ENCODE data around the gene PTPRB.

PTPRB gene

DNA sequence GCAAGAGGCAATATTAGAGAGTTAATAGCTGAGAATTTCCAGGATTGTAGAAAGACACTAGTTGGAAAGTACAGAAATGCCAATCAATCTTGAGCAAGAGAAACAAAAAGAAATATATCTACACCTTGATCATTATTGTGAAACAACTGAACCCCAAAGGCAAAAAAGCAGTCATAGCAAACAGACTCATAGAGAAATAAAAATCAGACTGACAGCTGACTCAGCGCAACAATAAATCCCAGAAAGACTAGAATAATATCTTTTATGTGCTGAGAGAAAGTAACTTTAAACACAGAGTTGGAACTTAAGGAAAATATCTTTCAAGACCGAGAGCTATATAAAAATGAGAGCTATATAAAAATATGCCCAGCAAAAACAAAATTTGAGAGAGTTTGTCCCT is 52.9 kb downstream of the PTPRB start:
- Histone ChIP-seq H2AFZ (ENCODE audit: low read length) (no peak overlapping the region), H3K4me1 (ENCODE audit: insufficient read depth, low read length, severe bottlenecking) (no peaks in the 10 kb centered on the region), H3K36me3 (ENCODE audit: insufficient read depth, low read length) (no peaks in the 10 kb centered on the region; the same call in 1 of the 2 replicates), H3K27me3 (ENCODE audit: insufficient read depth, low read length) (no peaks in the 10 kb centered on the region), H3K4me3 (ENCODE audit: low read depth, low read length, poor library complexity, severe bottlenecking) (no peak overlapping the region), H3K9me2 (ENCODE audit: low read depth, low read length) (no peaks in the 10 kb centered on the region), H3K79me2 (ENCODE audit: insufficient read depth, low read length) (no peaks in the 10 kb centered on the region), H3K4me2 (ENCODE audit: low read length) (no peak overlapping the region), H3F3A (ENCODE audit: insufficient read depth, low read length) (no peaks in the 10 kb centered on the region), H3K9ac (ENCODE audit: low read length) (no peak overlapping the region), H3K9me3 (ENCODE audit: low read length) (peaks cover 4% of the 10 kb centered on the region), H3K27ac (ENCODE audit: low read depth, low read length, poor library complexity, severe bottlenecking) (no peak overlapping the region), H4K20me1 (ENCODE audit: insufficient read depth, low read length) (no peaks in the 10 kb centered on the region)
- TF ChIP-seq EZH2 (IDR thresholded peaks at IDR 0.05; ENCODE audit: borderline replicate concordance, low read length), result no peak
- TF ChIP-seq, protein P1, sequence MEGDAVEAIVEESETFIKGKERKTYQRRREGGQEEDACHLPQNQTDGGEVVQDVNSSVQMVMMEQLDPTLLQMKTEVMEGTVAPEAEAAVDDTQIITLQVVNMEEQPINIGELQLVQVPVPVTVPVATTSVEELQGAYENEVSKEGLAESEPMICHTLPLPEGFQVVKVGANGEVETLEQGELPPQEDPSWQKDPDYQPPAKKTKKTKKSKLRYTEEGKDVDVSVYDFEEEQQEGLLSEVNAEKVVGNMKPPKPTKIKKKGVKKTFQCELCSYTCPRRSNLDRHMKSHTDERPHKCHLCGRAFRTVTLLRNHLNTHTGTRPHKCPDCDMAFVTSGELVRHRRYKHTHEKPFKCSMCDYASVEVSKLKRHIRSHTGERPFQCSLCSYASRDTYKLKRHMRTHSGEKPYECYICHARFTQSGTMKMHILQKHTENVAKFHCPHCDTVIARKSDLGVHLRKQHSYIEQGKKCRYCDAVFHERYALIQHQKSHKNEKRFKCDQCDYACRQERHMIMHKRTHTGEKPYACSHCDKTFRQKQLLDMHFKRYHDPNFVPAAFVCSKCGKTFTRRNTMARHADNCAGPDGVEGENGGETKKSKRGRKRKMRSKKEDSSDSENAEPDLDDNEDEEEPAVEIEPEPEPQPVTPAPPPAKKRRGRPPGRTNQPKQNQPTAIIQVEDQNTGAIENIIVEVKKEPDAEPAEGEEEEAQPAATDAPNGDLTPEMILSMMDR (IDR thresholded peaks at IDR 0.05; ENCODE audit: low read length), result no peak

- Histone ChIP-seq H3K9me3 (ENCODE audit: low read length) (peaks cover 4% of the 10 kb centered on the region), H4K20me1 (ENCODE audit: insufficient read depth, low read length) (no peaks in the 10 kb centered on the region), H2AFZ (ENCODE audit: low read length) (no peak overlapping the region), H3K4me3 (ENCODE audit: low read depth, low read length, poor library complexity, severe bottlenecking) (no peak overlapping the region), H3K4me2 (ENCODE audit: low read length) (no peak overlapping the region), H3K79me2 (ENCODE audit: insufficient read depth, low read length) (no peaks in the 10 kb centered on the region), H3K27me3 (ENCODE audit: insufficient read depth, low read length) (no peaks in the 10 kb centered on the region), H3K36me3 (ENCODE audit: insufficient read depth, low read length) (no peaks in the 10 kb centered on the region; the same call in 1 of the 2 replicates), H3K9me2 (ENCODE audit: low read depth, low read length) (no peaks in the 10 kb centered on the region), H3K9ac (ENCODE audit: low read length) (no peak overlapping the region), H3K27ac (ENCODE audit: low read depth, low read length, poor library complexity, severe bottlenecking) (no peak overlapping the region), H3F3A (ENCODE audit: insufficient read depth, low read length) (no peaks in the 10 kb centered on the region), H3K4me1 (ENCODE audit: insufficient read depth, low read length, severe bottlenecking) (no peaks in the 10 kb centered on the region)
- TF ChIP-seq, protein P1 (IDR thresholded peaks at IDR 0.05; ENCODE audit: low read length), result no peak
- TF ChIP-seq EZH2 (IDR thresholded peaks at IDR 0.05; ENCODE audit: borderline replicate concordance, low read length), result no peak
Observed at GRCh38 chr12:70583251-70583650, 54.0 kb downstream of the PTPRB start.

GRCh38 chr12:70581208-70581607 is 56.0 kb downstream of the PTPRB start:
- H3K36me3 ChIP-seq (ENCODE audit: insufficient read depth, low read length), result no peaks in the 10 kb centered on the region
- no peaks in the 10 kb centered on the region for H3K27me3 ChIP-seq (ENCODE audit: insufficient read depth, low read length)
- H4K20me1 ChIP-seq (ENCODE audit: insufficient read depth, low read length), result no peaks in the 10 kb centered on the region
- no peak overlapping the region for H2AFZ ChIP-seq (ENCODE audit: low read length)
- H3K9ac ChIP-seq (ENCODE audit: low read length), result no peak overlapping the region
- TF ChIP-seq, protein P1 (IDR thresholded peaks at IDR 0.05; ENCODE audit: low read length), result no peak
- TF ChIP-seq EZH2 (IDR thresholded peaks at IDR 0.05; ENCODE audit: borderline replicate concordance, low read length), result no peak
- no peak overlapping the region for H3K4me2 ChIP-seq (ENCODE audit: low read length)
- H3K9me2 ChIP-seq (ENCODE audit: low read depth, low read length), result no peaks in the 10 kb centered on the region
- H3F3A ChIP-seq (ENCODE audit: insufficient read depth, low read length), result no peaks in the 10 kb centered on the region
- H3K4me3 ChIP-seq (ENCODE audit: low read depth, low read length, poor library complexity, severe bottlenecking), result no peak overlapping the region
- peaks cover 4% of the 10 kb centered on the region for H3K9me3 ChIP-seq (ENCODE audit: low read length)
- no peaks in the 10 kb centered on the region for H3K4me1 ChIP-seq (ENCODE audit: insufficient read depth, low read length, severe bottlenecking)
- no peak overlapping the region for H3K27ac ChIP-seq (ENCODE audit: low read depth, low read length, poor library complexity, severe bottlenecking)
- H3K79me2 ChIP-seq (ENCODE audit: insufficient read depth, low read length), result no peaks in the 10 kb centered on the region

All from OCI-LY1 (cell line).